Hepatocyte (in vitro differentiated cells): ENCODE data around the gene PSMD2.

Experiments used
- CTCF ChIP-seq: fragments of 200-600 bp; sonication (generic); IDR thresholded peaks from 2 replicates; pipeline ENCODE4 v1.5.1; 2016; ENCODE audit warnings: antibody characterized with exemption, mild to moderate bottlenecking; ENCODE audit not compliant: poor library complexity
- EZH2 ChIP-seq: fragments of 200-600 bp; sonication (generic); IDR thresholded peaks from 2 replicates; pipeline ENCODE4 v1.6.1; 2016; ENCODE audit warnings: antibody characterized with exemption, mild to moderate bottlenecking, borderline replicate concordance
- EZH2phosphoT487 ChIP-seq: fragments of 200-600 bp; sonication (generic); IDR thresholded peaks from one replicate; pipeline ENCODE4 v1.6.1; 2018; ENCODE audit warnings: antibody characterized with exemption, mild to moderate bottlenecking, low read depth, moderate library complexity; ENCODE audit not compliant: unreplicated experiment, severe bottlenecking

- TF ChIP-seq CTCF (no peak), EZH2 (no peak), EZH2phosphoT487 (no peak)
Measured at GRCh38 chr3:184332370-184333090, 33.5 kb downstream of the PSMD2 start.
